Naive thymus-derived CD4-positive, alpha-beta T cell (primary cell): Measurements from ENCODE around the gene UVRAG. TPM values are rescaled to one million over a fixed set of nuclear protein-coding genes. Genes with fewer than 3 reads are reported as not detected.

ENCODE experiments used
- ATAC-seq: fragments of 150-1000 bp; cut with Tn5 transposase; 2 replicates; pipeline ENCODE4 v1.10.0; 2021; ENCODE audit warnings: mild to moderate bottlenecking, moderate library complexity
- CTCF ChIA-PET: fragments of 350-600 bp; sonication (Branson Sonifier 250); formaldehyde crosslinking; loops from one replicate; lab custom pipeline; 2021; ENCODE audit warnings: antibody characterized with exemption; lab: Charles Lee
- POLR2A ChIA-PET: fragments of 350-600 bp; sonication (Branson Sonifier 250); formaldehyde crosslinking; loops from one replicate; lab custom pipeline; 2021; ENCODE audit warnings: antibody characterized with exemption, inconsistent platforms; lab: Charles Lee
- DNase-seq, 9 donors: peaks; one replicate each; pipeline versions ENCODE4 v3.0.0 to v3.0.0-alpha.2; 2020 to 2022; ENCODE audit warnings: mixed read lengths in 1 of 9
- H3K27ac ChIP-seq: one replicate; pipeline ENCODE4 v1.7.0; 2013; ENCODE audit warnings: mild to moderate bottlenecking, low read depth, low read length, moderate library complexity
- H3K27me3 ChIP-seq, 2 donors: one replicate each; pipeline ENCODE4 v1.7.0; 2013; ENCODE audit warnings: low read length in 2 of 2, mild to moderate bottlenecking in 2 of 2, moderate library complexity in 2 of 2; ENCODE audit not compliant: control insufficient read depth in 2 of 2, insufficient read depth in 2 of 2
- H3K36me3 ChIP-seq, 3 experiments: 1 replicate in 2 of 3; 2 replicates in 1 of 3; pipeline ENCODE4 v1.7.0; 2013; ENCODE audit warnings: low read length in 3 of 3, mild to moderate bottlenecking in 3 of 3, moderate library complexity in 1 of 3; ENCODE audit not compliant: insufficient read depth in 3 of 3, control insufficient read depth in 2 of 3
- H3K4me1 ChIP-seq, 2 donors: one replicate each; pipeline ENCODE4 v1.7.0; 2013; ENCODE audit warnings: low read length in 2 of 2, mild to moderate bottlenecking in 2 of 2, moderate library complexity in 1 of 2; ENCODE audit not compliant: control insufficient read depth in 2 of 2, insufficient read depth in 2 of 2
- H3K4me3 ChIP-seq: 2 replicates; pipeline ENCODE4 v1.7.0; 2013; ENCODE audit warnings: mild to moderate bottlenecking, low read length
- H3K9me3 ChIP-seq, 3 experiments: 1 replicate in 2 of 3; 2 replicates in 1 of 3; pipeline ENCODE4 v1.7.0; 2013; ENCODE audit warnings: low read length in 3 of 3; ENCODE audit not compliant: control insufficient read depth in 2 of 3
- H3K27ac Mint-ChIP-seq, 9 donors: one replicate each; pipeline ENCODE4 v1.8.0; 2020 to 2022; ENCODE audit warnings: mixed read lengths in 9 of 9, mild to moderate bottlenecking in 8 of 9, moderate library complexity in 5 of 9, inconsistent platforms in 2 of 9
- H3K27me3 Mint-ChIP-seq, 5 donors: one replicate each; pipeline ENCODE4 v1.8.0; 2021 to 2022; ENCODE audit warnings: mixed read lengths in 5 of 5, mild to moderate bottlenecking in 1 of 5
- H3K36me3 Mint-ChIP-seq, 5 donors: one replicate each; pipeline ENCODE4 v1.8.0; 2020 to 2022; ENCODE audit warnings: mixed read lengths in 5 of 5, mild to moderate bottlenecking in 3 of 5, inconsistent platforms in 1 of 5
- H3K4me1 Mint-ChIP-seq, 7 donors: one replicate each; pipeline ENCODE4 v1.8.0; 2020 to 2022; ENCODE audit warnings: mixed read lengths in 7 of 7, mild to moderate bottlenecking in 3 of 7, inconsistent platforms in 1 of 7
- H3K4me3 Mint-ChIP-seq, 10 donors: one replicate each; pipeline ENCODE4 v1.8.0; 2020 to 2022; ENCODE audit warnings: mild to moderate bottlenecking in 10 of 10, mixed read lengths in 10 of 10, moderate library complexity in 6 of 10, inconsistent platforms in 2 of 10
- H3K9me3 Mint-ChIP-seq, 11 donors: one replicate each; pipeline ENCODE4 v1.8.0; 2020 to 2022; ENCODE audit warnings: mixed read lengths in 11 of 11, mild to moderate bottlenecking in 4 of 11, inconsistent platforms in 1 of 11, moderate library complexity in 1 of 11
- intact Hi-C, 2 donors: fragments of 100-400 bp; cut with micrococcal nuclease; formaldehyde crosslinking; loops; one replicate each; pipeline ENCODE4 v1.15.1; 2023
- polyA plus RNA-seq, 2 donors: library from polyadenylated mRNA; unstranded; fragments of 300-500 nt; fragmentation: Illumina TruSeq; gene quantifications; one replicate each; pipeline ENCODE4 v1.2.3, GENCODE V29; 2021
- total RNA-seq, 6 experiments: library from RNA in 5 of 6; stranded (reverse) in 5 of 6; gene quantifications; 1 replicate in 5 of 6; 2 replicates in 1 of 6; pipeline ENCODE4 v1.2.3 and lab custom pipeline; 2021 to 2026

Gene UVRAG
- total and polyA plus RNA-seq, 7 experiments from 2014 or later, result 12.3 to 46.1 (median 24.6) TPM

DNA sequence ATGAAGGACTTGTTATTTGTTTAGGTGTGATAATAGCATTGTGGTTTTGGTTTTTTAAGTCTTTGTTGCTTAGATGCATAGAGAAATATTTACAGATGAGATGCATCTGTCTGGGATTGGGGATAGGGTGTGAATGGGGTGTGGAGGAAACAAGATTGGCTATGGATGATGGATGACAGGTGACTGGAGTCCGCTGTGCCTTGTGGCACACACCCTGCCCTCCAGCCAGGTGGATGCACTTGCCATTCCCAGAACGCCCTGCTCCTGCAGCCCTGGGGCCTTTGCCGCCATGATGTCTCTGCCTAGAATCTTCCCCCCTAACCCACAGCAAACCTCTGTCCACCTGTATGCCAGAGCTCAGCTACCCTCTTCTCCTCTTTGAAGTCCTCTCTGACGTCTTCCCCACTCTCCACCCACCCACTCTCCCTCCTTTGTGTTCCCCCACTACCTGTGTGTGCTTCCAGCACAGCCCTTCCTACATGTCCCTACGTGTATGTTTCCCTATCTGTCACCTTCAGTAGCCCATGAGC, 336.6 kb downstream of the UVRAG start:
- Mint-ChIP-seq H3K36me3 (no peaks in the 10 kb centered on the region), H3K27me3 (peaks cover 4 to 22% (median 10%) of the 10 kb centered on the region in 5 donors), H3K4me3 (peak overlapping the region in 8 of 10 donors; percentile 60 to 90 (median 78)), H3K9me3 (no peaks in the 10 kb centered on the region), H3K4me1 (peaks cover 16 to 25% (median 21%) of the 10 kb centered on the region in 7 donors), H3K27ac (peak overlapping the region in 1 of 9 donors; percentile 35)
- ChIA-PET CTCF (interaction anchor here (0.6 to 1.5 kb wide), 9 partner anchors 8 to 260 kb away, joined by 3 to 30 read pairs (median 4); no protein-coding TSS in a partner anchor), POLR2A (no interaction called here)
- DNase-seq (no peak), ATAC-seq (no peak)
- peaks cover 0 to 27% of the 10 kb centered on the region in 2 donors for H3K4me1 ChIP-seq
- H3K9me3 ChIP-seq, result no peaks in the 10 kb centered on the region
- intact Hi-C loops, result loop anchor here (1.0 to 2.0 kb wide), 7 partner anchors 167 to 445 kb away; no protein-coding TSS in a partner anchor
- no peaks in the 10 kb centered on the region for H3K36me3 ChIP-seq
- H3K27me3 ChIP-seq, result no peaks in the 10 kb centered on the region
- H3K4me3 ChIP-seq, result no peak overlapping the region
- H3K27ac ChIP-seq, result no peak overlapping the region

DNA sequence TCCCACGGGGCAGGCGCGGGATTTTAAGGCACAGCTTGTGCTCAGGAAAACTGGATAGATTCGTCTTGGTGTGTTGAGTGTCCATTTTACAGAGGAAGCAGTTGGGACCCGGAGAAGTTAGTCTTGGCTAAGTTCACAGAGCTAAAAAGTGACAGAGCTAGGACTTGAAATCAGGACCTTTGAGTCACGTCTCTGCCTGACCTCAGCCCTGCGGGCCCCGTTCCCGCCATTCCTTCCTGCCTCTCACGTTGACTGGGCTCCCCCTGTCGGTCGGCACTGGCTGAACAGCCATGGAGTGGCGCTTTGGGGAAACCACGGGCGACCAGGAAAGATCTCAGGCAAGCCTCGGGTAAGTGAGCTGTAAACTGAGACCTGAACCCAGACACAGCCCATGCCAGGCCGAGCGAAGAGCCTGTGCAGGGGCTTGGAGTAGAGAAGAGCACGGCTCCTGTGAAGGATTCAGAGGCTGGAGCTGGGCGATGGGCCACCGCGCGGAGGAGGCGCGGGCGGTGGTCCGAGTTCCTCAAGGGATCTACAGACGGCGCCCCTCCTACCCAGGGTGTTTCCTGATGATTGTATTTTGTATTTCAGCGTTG, 337.2 kb downstream of the UVRAG start:
- Histone ChIP-seq H3K4me1 (peaks cover 0 to 27% of the 10 kb centered on the region in 2 donors), H3K27me3 (no peaks in the 10 kb centered on the region), H3K36me3 (no peaks in the 10 kb centered on the region), H3K27ac (no peak overlapping the region), H3K9me3 (no peaks in the 10 kb centered on the region), H3K4me3 (peak overlapping the region; percentile 54)
- Mint-ChIP-seq H3K27ac (peak overlapping the region in 3 of 9 donors; percentile 12 to 35 (median 16)), H3K4me1 (peaks cover 16 to 25% (median 21%) of the 10 kb centered on the region in 7 donors), H3K27me3 (peaks cover 4 to 22% (median 10%) of the 10 kb centered on the region in 5 donors), H3K4me3 (peak overlapping the region; percentile 60 to 90 (median 78)), H3K36me3 (no peaks in the 10 kb centered on the region), H3K9me3 (no peaks in the 10 kb centered on the region)
- intact Hi-C loops, result loop anchor here (1.0 to 2.0 kb wide), 7 partner anchors 166 to 446 kb away; no protein-coding TSS in a partner anchor
- ChIA-PET POLR2A (no interaction called here), CTCF (interaction anchor here (0.6 to 1.5 kb wide), 10 partner anchors 8 to 350 kb away, joined by 3 to 30 read pairs (median 4); no protein-coding TSS in a partner anchor)
- DNase-seq (peak; percentile 46 to 88 (median 69)), ATAC-seq (peak; percentile 89)

- peaks cover 4 to 22% (median 10%) of the 10 kb centered on the region in 5 donors for H3K27me3 Mint-ChIP-seq
- ChIA-PET POLR2A (no interaction called here), CTCF (interaction anchor here (0.9 to 1.5 kb wide), 9 partner anchors 9 to 261 kb away, joined by 3 to 30 read pairs (median 4); no protein-coding TSS in a partner anchor)
- H3K27ac Mint-ChIP-seq, result peak overlapping the region in 3 of 9 donors; percentile 6 to 26 (median 16)
- H3K4me3 ChIP-seq, result peak overlapping the region; percentile 54
- DNase-seq, result no peak
- H3K4me3 Mint-ChIP-seq, result peak overlapping the region; percentile 58 to 90 (median 78)
- no peak overlapping the region for H3K27ac ChIP-seq
- peaks cover 16 to 25% (median 21%) of the 10 kb centered on the region in 7 donors for H3K4me1 Mint-ChIP-seq
- H3K36me3 ChIP-seq, result no peaks in the 10 kb centered on the region
- no peaks in the 10 kb centered on the region for H3K9me3 Mint-ChIP-seq
- H3K9me3 ChIP-seq, result no peaks in the 10 kb centered on the region
- H3K27me3 ChIP-seq, result no peaks in the 10 kb centered on the region
- no peaks in the 10 kb centered on the region for H3K36me3 Mint-ChIP-seq
- intact Hi-C loops, result loop anchor here (1.0 to 2.0 kb wide), 7 partner anchors 165 to 447 kb away; no protein-coding TSS in a partner anchor
- peaks cover 0 to 27% of the 10 kb centered on the region in 2 donors for H3K4me1 ChIP-seq
- ATAC-seq, result peak; percentile 34
Observed at GRCh38 chr11:76152741-76153570, 337.9 kb downstream of the UVRAG start.

GRCh38 chr11:76153571-76153923, 338.5 kb downstream of the UVRAG start:
- H3K9me3 Mint-ChIP-seq, result no peaks in the 10 kb centered on the region
- peak overlapping the region in 8 of 10 donors; percentile 17 to 90 (median 78) for H3K4me3 Mint-ChIP-seq
- no peaks in the 10 kb centered on the region for H3K36me3 Mint-ChIP-seq
- ATAC-seq (no peak), DNase-seq (no peak)
- H3K27ac ChIP-seq, result no peak overlapping the region
- CTCF ChIA-PET, result interaction anchor here (1.1 kb wide), 1 partner anchor 256 kb away, joined by 3 read pairs; no protein-coding TSS in a partner anchor
- intact Hi-C loops, result loop anchor here in 1 of 2 donors (2.0 kb wide), 1 partner anchor 431 kb away; no protein-coding TSS in a partner anchor
- no peaks in the 10 kb centered on the region for H3K36me3 ChIP-seq
- H3K27me3 ChIP-seq, result no peaks in the 10 kb centered on the region
- peaks cover 16 to 25% (median 21%) of the 10 kb centered on the region in 7 donors for H3K4me1 Mint-ChIP-seq
- POLR2A ChIA-PET, result no interaction called here
- H3K27ac Mint-ChIP-seq, result peak overlapping the region in 4 of 9 donors; percentile 6 to 57 (median 20)
- H3K9me3 ChIP-seq, result no peaks in the 10 kb centered on the region
- H3K27me3 Mint-ChIP-seq, result peaks cover 4 to 22% (median 10%) of the 10 kb centered on the region in 5 donors
- no peak overlapping the region for H3K4me3 ChIP-seq
- H3K4me1 ChIP-seq, result peaks cover 0 to 27% of the 10 kb centered on the region in 2 donors

DNA sequence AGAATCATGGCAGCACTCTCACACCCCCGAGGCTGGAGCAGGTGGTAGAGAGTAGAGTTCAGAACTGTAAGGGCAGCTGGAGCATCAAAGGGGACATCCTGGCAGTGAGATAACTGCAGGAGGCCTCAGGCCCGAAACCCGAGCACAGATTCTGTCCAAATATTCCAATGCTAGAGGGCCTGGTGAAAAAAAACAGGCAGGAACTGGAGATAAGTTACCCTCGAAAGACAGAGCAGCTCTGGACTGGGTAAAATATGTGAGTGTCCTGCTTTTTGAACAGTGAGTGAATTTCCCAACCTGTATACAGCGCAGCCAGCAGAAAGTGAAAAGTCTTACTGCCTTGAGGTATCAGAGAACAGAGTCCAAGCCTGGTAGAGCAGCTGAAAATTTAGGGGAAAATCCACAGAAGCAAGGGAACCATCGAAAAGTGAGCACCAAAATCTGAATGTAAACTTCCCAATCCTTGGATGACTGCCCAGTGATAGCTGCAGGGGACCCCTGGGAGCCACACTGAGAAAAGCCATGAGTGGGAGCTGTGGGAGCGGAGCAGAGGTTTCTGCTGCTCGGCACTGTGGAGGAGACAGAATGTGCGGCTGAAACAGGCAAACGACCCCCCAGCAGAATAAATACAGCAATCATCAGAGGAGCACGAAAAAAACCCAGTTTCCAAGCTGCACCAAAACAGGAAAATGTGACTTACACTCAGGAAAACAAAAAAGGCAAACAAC, 340.7 kb downstream of the UVRAG start:
- no peaks in the 10 kb centered on the region for H3K36me3 Mint-ChIP-seq
- peaks cover 4 to 22% (median 10%) of the 10 kb centered on the region in 5 donors for H3K27me3 Mint-ChIP-seq
- peaks cover 0 to 27% of the 10 kb centered on the region in 2 donors for H3K4me1 ChIP-seq
- no peak overlapping the region for H3K27ac Mint-ChIP-seq
- POLR2A ChIA-PET, result no interaction called here
- no peak overlapping the region for H3K4me3 Mint-ChIP-seq
- peaks cover 16 to 25% (median 21%) of the 10 kb centered on the region in 7 donors for H3K4me1 Mint-ChIP-seq
- ATAC-seq, result no peak
- no peak overlapping the region for H3K27ac ChIP-seq
- no peaks in the 10 kb centered on the region for H3K9me3 Mint-ChIP-seq
- H3K27me3 ChIP-seq, result no peaks in the 10 kb centered on the region
- intact Hi-C loops, result no loop called here
- CTCF ChIA-PET, result no interaction called here
- no peak for DNase-seq
- H3K9me3 ChIP-seq, result no peaks in the 10 kb centered on the region
- H3K4me3 ChIP-seq, result no peak overlapping the region
- H3K36me3 ChIP-seq, result no peaks in the 10 kb centered on the region
